Body of pancreas (tissue), 4 donors: ENCODE results near the gene LITAF. TPM values are rescaled to one million over a fixed set of nuclear protein-coding genes. Genes with fewer than 3 reads are reported as not detected.

Source experiments
- ATAC-seq: fragments of 150-250 bp; one replicate; pipeline ENCODE4 v1.9.1; 2016
- DNase-seq, 4 donors: peaks; one replicate each; pipeline ENCODE4 v3.0.0-alpha.2; 2019
- H3K27ac ChIP-seq, 4 donors: fragments of 200-600 bp; sonication (generic); 1 replicate in 3 of 4; 2 replicates in 1 of 4; pipeline versions ENCODE4 v1.5.1 to v1.6.1; 2016 to 2019; ENCODE audit warnings: mild to moderate bottlenecking in 1 of 4, mixed read lengths in 1 of 4, moderate library complexity in 1 of 4
- H3K27me3 ChIP-seq, 2 donors: fragments of 200-600 bp; sonication (generic); one replicate each; pipeline ENCODE4 v1.6.0; 2016; ENCODE audit warnings: mild to moderate bottlenecking in 1 of 2
- H3K36me3 ChIP-seq, 2 donors: fragments of 200-600 bp; sonication (generic); replicated peaks in 1 of 2; 2 replicates each; pipeline ENCODE4 v1.5.1; 2016; ENCODE audit warnings: low read depth in 2 of 2; ENCODE audit not compliant: insufficient read depth in 1 of 2
- H3K4me1 ChIP-seq: fragments of 200-600 bp; sonication (generic); one replicate; pipeline ENCODE4 v1.6.0; 2016
- H3K4me3 ChIP-seq, 2 donors: fragments of 200-600 bp; sonication (generic); 1 replicate in 1 of 2; 2 replicates in 1 of 2; pipeline ENCODE4 v1.5.1; 2016 to 2019
- H3K9me3 ChIP-seq, 3 donors: fragments of 200-600 bp; sonication (generic); 1 replicate in 2 of 3; 2 replicates in 1 of 3; pipeline ENCODE4 v1.5.1; 2016
- CTCF ChIP-seq, 7 experiments: fragments of 450-650 bp in 4 of 7; fragments of 200-600 bp in 3 of 7; sonication (generic) in 3 of 7; IDR thresholded peaks; one replicate each; pipeline ENCODE4 v1.5.1; 2016 to 2019; ENCODE audit warnings: antibody characterized with exemption in 7 of 7
- POLR2A ChIP-seq, 3 donors: fragments of 450-650 bp; IDR thresholded peaks; one replicate each; pipeline ENCODE4 v1.6.1; 2016; ENCODE audit warnings: antibody characterized with exemption in 3 of 3, mild to moderate bottlenecking in 2 of 3
- WGBS, 2 donors: methylation state at CpG; one replicate each; pipeline ENCODE4 v1.1.5; 2017; 5-methylcytosine and 5-hydroxymethylcytosine counted together
- intact Hi-C: fragments of 100-400 bp; cut with DNase I; formaldehyde crosslinking; loops from one replicate; pipeline ENCODE4 v1.15.1; 2023
- total RNA-seq, 2 donors: library from RNA; depleted of rRNA; stranded (reverse); fragments of >200 nt; gene quantifications; one replicate each; pipeline ENCODE4 v1.1.0, GENCODE V29; 2016

Gene LITAF
- total RNA-seq, 2 donors from 2014 or later = 24.9 to 25.7 TPM

GRCh38 chr16:11553371-11553770, 33.3 kb downstream of the LITAF start:
- peaks cover 3 to 7% of the 10 kb centered on the region in 2 donors for H3K36me3 ChIP-seq
- peak overlapping the region in 3 of 4 donors; percentile 36 to 74 (median 70) for H3K27ac ChIP-seq
- DNase-seq (no peak), ATAC-seq (no peak)
- H3K9me3 ChIP-seq = no peaks in the 10 kb centered on the region
- no peaks in the 10 kb centered on the region for H3K27me3 ChIP-seq
- peaks cover 48% of the 10 kb centered on the region for H3K4me1 ChIP-seq
- H3K4me3 ChIP-seq = no peak overlapping the region
- intact Hi-C loops = no loop called here
- TF ChIP-seq CTCF (IDR thresholded peaks at IDR 0.05) (no peak), POLR2A (IDR thresholded peaks at IDR 0.05) (no peak)
- WGBS, 2 donors = 58 to 73% methylated on average over 10 to 11 of the region's 11 CpGs

- 85 to 89% methylated on average over 8 of the region's 8 CpGs for WGBS, 2 donors
- H3K36me3 ChIP-seq = peaks cover 3 to 7% of the 10 kb centered on the region in 2 donors
- peaks cover 39% of the 10 kb centered on the region for H3K4me1 ChIP-seq
- no peak overlapping the region for H3K4me3 ChIP-seq
- no peak overlapping the region for H3K27ac ChIP-seq
- ATAC-seq (no peak), DNase-seq (no peak)
- TF ChIP-seq POLR2A (IDR thresholded peaks at IDR 0.05) (no peak), CTCF (IDR thresholded peaks at IDR 0.05) (no peak)
- no peaks in the 10 kb centered on the region for H3K9me3 ChIP-seq
- no peaks in the 10 kb centered on the region for H3K27me3 ChIP-seq
- intact Hi-C loops = no loop called here
Observed at GRCh38 chr16:11552440-11552839, 34.3 kb downstream of the LITAF start.

- peaks cover 35% of the 10 kb centered on the region for H3K4me1 ChIP-seq
- intact Hi-C loops = no loop called here
- peak overlapping the region in 1 of 4 donors; percentile 26 for H3K27ac ChIP-seq
- no peak overlapping the region for H3K4me3 ChIP-seq
- no peak for TF ChIP-seq POLR2A (IDR thresholded peaks at IDR 0.05)
- no peak for TF ChIP-seq CTCF (IDR thresholded peaks at IDR 0.05)
- no peak for ATAC-seq
- WGBS, 2 donors = 66 to 70% methylated on average over 3 of the region's 3 CpGs
- H3K36me3 ChIP-seq = peaks cover 3 to 7% of the 10 kb centered on the region in 2 donors
- no peak for DNase-seq
- no peaks in the 10 kb centered on the region for H3K27me3 ChIP-seq
- no peaks in the 10 kb centered on the region for H3K9me3 ChIP-seq
Observed at GRCh38 chr16:11551842-11552241, 34.9 kb downstream of the LITAF start.

GRCh38 chr16:11550791-11551498, 35.8 kb downstream of the LITAF start:
- H3K27me3 ChIP-seq = no peaks in the 10 kb centered on the region
- H3K27ac ChIP-seq = peak overlapping the region in 2 of 4 donors; percentile 10 to 15
- DNase-seq = no peak
- WGBS, 2 donors = 74 to 87% methylated on average over 13 of the region's 13 CpGs
- H3K9me3 ChIP-seq = no peaks in the 10 kb centered on the region
- peaks cover 35% of the 10 kb centered on the region for H3K4me1 ChIP-seq
- peaks cover 3% of the 10 kb centered on the region in 2 donors for H3K36me3 ChIP-seq
- ATAC-seq = no peak
- intact Hi-C loops = no loop called here
- H3K4me3 ChIP-seq = no peak overlapping the region
- TF ChIP-seq CTCF (IDR thresholded peaks at IDR 0.05) = no peak
- no peak for TF ChIP-seq POLR2A (IDR thresholded peaks at IDR 0.05)
